COLO668 (cell line): ENCODE results near the gene TTC22.

Source experiments
- DNase-seq: peaks from one replicate; lab custom pipeline; 2025; ENCODE audit not compliant: unreplicated experiment; lab: John Stamatoyannopoulos, UW

Gene TTC22

DNA sequence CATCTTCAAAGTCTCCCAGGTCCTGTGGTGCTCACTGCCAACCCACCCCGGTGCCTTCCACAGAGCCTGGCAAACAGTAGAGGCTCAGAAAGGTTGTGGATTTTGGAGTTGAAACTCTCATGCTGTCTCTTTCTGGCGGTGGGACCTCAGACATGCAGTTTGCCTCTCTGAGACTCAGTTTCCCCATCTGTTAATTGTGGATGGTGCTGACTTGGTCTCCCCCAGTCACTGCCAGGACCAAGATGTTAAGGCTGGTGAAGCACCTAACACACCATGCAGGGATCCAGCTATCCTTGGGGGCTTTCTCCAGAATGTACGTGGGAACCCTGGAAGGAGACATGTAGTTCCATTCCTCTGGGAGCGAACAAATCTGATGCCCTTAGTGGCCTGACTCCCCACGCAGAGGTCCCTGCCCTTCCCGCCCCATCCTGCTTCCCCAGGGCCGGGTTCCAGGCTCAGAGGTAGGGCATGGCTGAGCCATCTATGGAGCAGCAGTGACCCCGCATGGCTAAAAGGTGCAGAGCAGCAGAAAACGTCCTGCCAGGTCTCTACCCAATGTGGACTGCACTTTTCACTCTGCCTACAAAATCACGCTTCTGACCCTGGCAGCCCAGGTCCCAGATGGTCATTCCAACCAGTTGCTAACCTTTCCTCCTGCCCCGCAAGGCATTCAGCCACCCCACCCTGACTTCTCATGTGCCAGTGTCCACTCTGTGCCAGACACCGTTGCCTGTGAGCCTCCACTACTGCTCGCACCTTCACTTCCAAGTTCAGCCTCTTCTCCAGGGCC, 9.2 kb upstream of the TTC22 start:
- peak; percentile 77 for DNase-seq

DNA sequence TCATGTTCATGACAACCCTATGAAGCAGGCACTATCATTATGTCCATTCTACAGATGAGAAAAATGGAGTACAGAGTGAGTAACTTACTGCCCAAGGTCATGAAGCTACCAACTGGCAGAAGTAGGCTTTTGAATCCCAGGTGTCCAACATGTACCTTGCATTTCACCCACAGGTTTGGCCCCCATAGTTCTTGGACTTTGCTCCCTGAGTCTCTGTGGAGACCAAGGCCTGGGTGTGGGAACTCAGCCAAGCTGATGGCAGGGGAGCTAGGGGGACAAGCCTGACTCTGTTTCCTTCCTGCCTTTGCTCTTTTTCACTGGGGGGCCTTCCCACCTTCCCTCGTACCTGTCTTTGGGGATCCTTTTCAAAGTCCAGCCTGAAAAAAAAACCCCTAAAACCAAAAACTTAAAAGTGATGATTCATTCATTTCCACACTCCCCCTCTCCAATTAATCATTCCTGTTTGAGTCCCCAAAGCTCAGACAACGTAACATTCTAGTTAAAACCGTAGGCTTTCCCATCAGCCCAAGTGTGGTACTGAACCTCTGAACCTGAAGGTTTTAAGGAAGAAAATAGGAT, 8.5 kb upstream of the TTC22 start:
- DNase-seq = no peak

DNA sequence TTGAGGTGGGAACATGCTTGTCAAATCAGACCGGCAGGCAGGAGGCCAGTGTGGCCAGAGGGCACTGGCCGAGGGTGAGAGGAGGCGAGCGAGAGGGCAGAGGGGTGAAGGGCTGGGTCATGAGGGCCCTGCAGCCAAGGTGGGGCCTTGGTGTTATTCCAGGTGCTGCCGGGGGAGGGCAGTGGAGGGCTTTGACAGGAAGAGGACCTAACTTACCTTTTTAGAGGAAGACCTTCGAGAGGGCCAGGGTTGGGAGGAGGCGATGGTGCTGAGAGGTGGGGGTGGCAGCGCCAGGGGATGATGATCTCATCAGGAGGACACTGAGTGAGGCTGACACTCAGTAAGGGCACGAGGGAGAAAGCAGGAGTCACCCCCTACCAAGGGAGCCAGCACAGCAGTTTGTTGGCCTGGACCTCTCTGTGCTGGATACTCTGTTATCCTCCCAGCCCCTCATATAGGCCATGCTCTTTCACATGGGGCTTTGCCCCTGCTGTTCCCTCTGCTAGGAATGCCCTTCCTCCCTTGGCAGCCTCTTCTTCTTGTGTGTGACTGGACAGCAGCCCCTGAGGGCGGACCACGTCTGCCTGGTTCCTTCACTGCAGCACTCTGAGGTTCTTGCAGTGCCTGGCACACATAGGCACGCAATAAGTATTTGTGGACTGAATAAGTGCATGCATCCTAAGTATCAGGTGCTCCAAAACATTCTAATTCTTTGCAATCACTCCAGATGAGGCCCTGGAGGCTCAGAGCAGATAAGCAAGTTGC, 7.5 kb upstream of the TTC22 start:
- no peak for DNase-seq

DNA sequence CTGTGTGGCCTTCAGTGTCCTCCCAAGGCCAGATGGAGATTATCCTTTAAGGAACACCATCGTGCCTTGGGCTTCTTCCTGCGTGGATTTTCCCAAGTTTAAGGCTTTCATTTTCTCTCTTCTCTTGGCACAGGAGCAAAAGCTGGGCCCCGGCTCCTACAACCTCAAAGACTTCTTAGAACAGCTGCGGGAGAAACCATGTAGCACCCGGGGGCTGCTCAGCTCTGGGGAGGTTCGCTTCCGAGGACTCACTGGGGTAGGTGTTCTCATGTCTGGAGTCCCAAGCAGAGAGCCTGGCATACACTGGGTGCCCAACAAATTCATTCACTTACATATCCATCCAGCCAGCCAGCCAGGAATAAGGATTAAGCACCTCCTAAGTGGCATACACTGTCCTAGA, 6.6 kb upstream of the TTC22 start:
- DNase-seq = no peak

DNA sequence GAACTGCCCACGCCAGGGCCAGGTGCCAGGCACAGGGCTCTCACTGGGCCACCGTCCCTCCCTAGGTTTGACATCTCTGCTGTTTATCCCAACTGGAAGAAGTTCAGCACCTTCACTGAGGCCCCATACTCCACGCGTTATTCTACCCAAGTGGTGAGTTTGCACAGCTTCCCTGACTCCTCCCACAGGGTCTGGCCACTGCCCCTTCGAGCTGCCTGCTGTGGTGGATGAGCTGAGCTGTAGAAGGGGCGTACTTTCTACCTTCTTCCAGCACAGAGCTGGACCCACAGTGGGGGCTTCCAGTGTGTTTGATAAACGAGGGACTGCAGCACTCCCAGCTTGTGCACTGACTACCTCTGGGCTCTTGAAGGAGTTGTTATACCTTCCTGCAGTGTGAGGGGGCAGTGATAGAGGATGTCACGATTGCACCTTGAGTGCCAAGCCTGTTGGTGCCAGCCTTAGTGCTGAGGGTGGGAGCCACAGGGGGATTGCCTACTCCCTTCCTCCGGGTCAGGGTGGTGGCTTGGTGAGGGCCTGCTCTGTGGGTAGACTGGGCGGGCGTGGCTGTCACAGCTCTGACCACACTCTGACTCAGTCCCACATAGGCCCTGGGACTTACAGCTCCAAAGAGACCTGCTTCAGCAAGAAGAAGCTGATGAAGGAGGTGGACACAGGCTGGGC, 5.9 kb upstream of the TTC22 start:
- DNase-seq = no peak

DNA sequence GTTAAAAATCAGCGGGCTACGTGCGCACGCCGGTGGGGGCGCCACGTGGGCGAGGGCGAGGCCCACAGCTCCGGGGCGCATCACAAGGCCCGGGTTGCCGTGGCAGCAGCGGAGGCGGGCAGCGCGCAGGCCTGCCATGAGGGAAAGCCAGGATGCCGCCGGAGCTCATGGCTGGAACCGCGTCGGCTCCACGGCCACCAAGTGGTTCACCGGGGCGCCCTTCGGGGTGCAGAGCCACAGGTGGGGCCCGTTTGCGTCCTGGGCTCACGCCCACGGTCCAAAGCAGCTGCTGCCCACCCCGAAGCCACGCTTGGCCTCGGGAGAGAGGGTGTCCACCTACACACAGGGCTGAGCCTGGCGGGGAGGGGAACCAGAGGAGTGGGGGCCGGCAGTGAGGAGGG, 4.9 kb upstream of the TTC22 start:
- no peak for DNase-seq

DNA sequence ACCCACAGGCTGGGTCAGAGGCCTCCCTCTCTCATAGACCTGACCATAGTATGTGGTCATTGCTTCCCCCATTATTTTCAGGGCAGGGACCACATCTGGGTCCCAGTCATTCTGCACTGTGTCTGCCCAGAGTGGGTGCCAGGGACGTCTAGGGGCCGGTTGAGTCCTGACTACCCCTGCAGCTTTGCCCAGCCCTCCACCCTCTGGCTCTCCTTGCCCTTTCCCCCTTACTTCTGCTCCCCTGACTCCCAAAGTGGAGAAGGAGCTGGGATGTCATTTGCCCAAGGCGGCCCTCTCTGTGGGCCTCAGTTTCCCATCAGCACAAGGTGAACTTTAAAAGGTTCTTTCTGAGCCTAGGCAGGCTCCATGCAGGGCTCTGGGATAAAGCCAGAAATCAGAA, 4.3 kb upstream of the TTC22 start:
- no peak for DNase-seq

DNA sequence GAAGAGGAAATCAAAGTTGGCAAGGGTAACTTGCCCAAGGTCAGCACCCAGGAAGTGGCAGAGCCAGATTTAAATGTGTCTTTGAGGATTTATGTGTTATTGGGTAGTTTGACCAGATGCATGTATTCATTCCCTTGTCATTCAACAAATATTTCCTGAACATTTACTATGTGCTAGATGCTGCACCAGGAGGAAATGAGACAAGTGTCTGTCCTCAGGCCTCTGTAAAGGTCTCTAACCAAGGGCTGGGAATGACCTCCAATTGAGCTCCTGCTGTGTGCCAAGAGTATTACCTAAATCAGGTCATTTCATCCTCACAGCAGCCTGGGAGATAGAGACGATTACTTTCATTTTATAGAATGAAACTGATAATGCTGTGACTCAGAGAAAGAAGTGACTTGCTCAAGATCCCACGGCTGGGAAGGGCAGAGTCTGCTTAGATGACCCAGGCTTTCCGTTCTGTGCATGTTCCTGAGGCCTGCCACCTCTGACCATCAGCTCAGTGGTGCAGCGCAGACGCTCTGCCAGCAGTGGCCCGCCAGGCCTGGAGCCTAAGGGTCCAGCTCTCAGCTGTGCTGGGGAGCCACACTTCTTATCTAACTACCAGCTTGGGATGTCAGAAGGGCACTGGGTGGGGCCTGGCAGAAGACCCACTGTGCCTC, 3.5 kb upstream of the TTC22 start:
- no peak for DNase-seq

DNA sequence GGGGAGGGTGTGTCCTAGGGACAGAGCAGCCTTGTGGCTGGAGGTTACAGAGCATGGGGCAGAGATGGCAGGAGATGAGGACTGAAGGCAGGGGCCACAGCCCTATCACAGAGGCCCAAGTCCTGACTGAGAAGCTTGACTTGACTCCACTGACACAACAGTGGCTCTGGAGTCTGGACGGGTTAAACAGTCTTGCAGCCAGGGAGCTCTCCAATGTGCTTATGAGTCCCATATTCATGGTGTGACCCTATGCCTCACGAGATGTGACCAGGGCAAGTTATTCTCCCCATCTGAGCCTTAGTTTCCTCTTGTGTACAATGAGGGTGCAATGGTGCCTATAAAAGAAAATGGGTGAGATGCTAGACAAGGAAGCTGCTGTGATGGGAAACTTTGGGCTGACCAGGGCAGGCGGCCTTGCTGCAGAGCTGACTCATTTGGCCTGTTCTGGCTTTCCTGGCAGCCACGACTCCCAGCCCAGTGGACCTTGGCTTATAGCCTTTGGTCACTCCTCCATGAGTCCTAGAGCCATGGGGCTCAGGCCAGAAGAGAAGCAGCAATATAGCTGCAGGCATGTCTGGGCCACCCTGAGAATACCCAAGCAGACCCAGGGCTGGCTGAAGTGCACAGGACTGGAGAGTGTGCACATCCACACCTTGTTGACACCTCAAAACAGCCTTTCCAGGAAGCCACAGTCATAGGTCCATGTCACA, 2.8 kb upstream of the TTC22 start:
- DNase-seq = no peak

DNA sequence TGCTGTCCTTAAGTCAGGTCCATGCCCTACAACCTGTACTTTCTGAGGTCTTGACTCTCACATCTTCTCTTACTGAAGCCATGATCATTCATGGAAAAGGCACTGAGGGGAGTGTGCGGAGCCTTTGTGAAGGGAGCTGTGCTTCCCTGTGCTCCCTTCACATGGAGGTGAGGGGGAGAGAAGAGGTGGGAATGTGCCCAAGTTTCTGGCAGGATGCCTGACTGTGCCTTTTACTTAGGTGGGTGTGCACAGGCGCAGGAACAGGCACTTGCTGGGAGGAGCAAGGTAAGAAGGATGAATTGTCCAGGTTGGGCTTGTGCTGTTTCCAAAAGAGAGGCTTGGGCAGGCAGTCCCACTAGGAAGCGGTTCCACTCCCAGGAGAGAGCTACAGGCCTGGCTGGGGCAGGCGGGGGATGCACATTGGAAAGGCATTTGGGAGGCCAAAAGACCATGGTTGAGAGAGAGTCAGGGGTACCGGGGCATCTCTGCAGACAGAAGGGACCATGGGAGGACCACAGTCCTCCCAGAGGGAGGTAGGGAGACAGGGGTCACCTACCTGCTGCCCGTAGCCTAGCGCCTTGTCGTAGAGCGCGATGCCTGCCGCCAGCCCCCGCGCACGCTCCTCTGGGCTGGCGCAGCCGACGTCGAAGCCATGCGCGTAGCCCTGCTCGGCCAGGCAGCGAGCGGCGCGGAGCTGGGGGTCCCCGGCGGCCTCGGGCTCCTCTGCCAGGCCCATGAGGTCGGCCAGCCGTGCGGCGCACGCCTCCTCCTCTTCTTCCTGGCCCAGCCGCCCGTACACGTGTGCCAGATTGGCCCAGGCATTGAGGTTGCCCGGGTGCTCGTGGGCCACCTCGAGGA, 853 bp downstream of the TTC22 start:
- no peak for DNase-seq

DNA sequence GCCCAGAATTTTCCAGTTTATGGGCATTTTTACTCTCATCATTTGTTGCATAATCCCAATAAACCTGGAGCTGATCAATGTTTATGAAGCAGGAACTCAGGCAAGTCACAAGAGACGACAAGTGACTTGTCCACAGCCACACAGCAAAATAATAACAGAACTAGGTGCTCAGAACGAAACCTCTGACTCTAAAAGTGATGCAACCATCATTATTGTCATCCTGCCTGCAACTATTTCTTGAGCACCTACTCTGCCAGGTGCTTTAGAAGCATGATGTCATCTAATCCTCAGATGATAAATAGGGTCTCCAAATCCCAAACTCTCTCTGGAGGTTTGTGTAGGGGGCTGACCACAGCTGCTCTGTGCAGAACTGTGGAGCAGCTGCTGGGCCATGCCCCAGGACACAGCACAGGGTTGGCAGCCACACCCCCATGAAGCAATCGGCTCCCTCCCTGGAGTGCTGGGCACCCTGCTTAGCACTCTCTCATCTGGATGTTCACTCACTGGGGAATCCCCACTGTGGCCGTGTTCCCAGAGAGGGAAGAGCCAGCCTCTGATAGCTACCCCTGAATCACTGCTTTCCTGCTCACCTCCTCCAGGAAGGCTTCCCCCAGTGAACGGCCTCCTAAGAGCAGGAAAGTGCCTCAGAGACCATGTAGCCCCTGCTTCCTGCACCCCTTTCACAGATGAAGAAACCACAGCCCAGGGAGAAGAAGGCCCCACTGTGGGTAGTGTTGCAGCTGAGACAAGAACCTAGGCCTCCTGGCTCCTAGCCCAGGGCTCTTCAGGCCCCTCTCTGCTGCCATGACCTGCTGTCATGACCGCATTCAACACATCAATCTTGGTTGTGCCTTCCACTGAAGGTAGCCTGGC, 2.1 kb downstream of the TTC22 start:
- DNase-seq = no peak

DNA sequence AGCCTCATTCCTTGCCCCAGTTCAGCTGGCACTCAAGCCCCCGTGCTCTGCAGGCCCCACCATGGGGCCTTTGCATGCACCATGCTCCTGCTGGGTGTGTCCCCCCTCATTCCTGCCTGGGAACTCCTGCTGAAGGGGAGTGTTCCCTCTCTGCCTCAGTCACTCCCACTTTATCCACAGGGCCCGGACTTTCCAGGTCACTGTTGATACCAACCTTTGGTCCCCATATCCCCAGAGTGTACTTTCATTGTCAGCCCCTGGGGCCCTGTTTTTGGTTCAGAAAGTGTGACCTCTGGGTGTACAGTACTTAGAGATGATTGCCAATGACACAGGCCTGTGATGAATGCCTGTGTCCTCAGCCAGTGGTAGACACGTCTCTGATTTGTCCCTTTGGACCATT, 2.9 kb downstream of the TTC22 start:
- no peak for DNase-seq

DNA sequence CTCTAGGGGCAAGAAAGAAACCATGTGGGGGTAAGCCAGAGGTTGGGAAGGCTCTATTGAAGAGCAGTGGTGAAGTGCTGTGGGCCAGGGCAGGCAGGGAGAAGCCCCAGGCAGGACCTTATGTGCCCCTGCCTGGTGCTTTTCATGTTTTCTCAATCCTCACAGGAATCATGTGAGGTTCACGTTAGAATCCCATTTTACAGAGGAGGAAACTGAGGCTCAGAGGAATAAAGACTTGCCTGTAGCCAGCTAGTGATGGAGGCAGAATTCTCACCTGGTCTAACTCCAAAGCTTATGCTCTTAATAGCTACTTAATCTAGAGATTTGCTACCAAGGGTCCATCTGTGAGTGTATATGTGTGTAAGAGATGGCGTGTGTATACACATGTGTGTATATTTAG, 4.2 kb downstream of the TTC22 start:
- DNase-seq = no peak

DNA sequence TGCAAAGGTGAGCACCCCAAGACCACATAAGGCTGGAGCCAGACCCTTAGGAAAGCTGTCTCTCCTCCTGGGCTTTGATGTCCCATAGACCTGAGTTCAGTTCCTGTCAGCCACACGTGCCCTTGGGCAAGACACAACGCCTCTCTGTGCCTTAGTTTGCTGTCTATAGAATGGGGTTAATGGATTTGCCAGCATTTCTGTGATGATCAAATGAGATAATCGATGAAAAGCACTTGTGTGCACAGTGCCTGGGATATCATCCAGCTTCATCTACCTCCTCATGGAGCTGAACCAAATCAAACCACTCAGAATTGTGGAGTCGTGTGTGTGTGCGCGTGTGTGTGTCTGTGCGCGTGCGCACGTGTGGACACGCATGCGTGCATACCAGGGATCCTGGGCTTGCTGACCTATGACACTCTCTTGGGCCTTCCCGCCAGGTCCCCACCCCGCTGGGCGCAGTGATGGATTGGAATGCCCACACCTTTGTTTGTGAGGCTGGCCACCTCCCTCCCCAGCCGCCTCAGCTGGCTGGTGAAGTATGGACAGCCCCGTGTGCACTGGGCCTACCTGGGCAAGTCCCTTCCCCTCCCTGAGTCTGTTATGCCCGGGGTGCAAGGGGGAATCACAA, 5.2 kb downstream of the TTC22 start:
- DNase-seq = no peak

DNA sequence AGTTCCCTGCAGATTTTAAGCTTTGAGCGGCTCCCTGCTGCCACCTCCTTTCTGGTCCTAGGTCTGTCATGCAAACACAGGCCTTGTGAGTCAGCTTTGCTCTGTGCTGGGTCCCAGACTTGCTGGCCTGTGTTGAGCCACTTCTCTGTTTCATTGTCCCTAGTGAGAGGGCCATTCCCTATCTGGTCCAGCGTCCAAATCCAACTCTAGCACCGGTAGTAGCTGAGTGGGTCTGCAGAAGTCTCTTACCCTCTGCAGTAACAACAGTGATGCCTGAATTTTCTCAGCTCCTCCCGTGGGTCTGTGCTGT, 5.8 kb downstream of the TTC22 start:
- no peak for DNase-seq

DNA sequence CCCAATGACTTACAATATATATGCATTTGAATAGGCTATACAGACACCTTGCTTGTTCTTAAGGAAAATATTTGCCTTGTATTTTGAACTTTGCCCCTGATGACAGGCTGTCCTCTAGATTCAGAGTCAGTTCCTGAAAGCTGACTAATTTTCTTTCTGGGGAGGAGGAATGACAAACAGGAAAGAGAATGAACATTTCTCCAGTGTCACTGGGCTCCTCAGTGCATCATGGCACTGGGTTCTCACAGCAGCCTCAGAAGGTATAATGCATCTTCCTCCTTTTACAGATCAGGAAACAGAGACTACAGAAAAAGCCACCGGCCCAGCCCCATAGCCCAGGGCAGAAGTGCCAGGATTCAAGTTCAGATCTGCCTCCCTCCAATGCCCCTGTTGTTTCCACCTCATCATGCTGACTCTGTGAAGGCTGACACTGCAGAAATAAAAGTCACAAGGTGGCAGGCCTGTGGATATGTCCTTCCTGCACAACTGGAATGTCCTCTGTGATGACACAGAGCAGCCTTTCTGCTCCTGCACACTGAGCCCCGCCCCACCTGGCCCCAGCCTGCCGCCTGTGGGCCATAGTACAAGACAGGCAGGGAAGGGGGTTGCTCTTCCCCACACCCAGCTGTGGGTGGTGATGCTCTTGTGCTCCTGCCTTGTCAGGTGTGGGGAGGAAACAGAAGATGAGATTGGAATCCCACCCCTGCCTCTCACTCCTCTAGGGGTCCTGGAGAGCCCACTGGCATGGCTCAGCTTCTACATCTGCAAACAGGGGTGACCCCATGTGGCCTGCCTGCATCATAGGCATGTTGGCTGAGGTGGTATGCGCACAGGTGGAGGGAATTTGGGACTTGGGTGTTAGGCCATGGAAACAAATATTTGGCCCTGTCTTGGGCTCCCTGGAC, 6.4 kb downstream of the TTC22 start:
- no peak for DNase-seq

DNA sequence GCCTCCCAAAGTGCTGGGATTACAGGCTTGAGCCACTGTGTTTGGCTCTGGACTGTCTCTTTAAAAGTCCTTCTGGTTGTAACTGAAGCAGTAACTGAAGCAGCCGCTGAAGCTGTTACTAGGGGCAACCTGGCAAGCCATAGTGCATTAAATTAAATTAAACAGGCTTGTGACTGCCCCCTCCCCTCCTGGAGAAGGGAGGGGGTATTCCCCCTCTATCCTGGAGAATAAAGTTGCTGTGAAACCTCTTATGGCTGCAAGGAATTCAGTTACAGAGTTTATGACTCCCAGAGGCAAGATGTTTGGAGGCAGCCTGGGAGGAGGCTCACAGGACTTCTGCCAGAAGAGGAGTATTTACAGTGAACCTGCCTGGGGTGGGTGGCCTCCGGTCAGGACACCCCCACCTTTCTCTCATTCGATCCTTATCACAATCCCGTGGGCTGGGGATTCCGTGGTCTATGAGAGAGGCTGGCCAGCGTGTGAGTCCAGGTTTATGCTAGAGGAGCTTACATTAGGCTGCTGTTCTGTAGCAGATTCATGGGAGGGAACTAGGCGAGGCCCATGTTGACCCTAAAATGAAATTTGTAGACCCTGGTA, 8.3 kb downstream of the TTC22 start:
- no peak for DNase-seq
